ENCODE results near the gene MYOZ2. TPM values are rescaled to one million over a fixed set of nuclear protein-coding genes. Genes with fewer than 3 reads are reported as not detected.
A peak's percentile ranks its signal among the peaks of the same experiment; 100 is the strongest.

The MYOZ2 gene
- total and polyA plus RNA-seq, 2 of the 13 experiments (the other 11 are each of a cell fraction or from before 2014, with no cell fraction given): 0.03 TPM; not detected in 1

DNA sequence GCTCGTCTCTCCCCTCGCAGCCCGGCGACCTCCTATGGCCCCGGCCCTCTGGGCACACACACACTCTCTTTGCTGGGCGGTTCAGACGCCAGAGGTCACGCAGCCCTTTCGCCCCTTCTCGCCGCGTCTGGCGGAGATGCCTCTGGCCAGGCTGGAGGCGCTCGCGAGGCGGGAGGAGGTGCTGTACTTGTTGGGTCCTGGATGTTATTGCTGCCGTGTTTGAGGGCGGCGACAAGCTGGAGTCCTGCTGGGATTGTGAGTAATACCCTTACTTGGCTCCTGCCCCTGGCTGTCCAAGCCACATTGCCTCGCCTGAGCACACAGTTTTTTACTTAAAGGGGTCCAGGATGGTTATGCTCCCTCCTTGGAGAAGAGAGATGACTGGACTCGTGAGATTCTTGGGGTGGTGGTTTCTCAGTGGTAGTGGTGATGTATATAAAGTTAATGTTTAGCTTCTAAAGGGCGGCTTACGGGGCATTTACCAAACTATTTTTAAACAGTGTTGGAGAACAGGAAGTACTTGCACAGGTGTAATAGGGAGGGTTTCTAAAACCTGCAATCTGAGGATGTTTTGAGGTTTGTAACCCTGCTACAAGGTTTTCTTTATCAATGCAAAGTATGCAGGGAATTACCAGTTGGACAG lies 77.5 kb downstream of the MYOZ2 start (continued):
- TF ChIP-seq, protein P1, sequence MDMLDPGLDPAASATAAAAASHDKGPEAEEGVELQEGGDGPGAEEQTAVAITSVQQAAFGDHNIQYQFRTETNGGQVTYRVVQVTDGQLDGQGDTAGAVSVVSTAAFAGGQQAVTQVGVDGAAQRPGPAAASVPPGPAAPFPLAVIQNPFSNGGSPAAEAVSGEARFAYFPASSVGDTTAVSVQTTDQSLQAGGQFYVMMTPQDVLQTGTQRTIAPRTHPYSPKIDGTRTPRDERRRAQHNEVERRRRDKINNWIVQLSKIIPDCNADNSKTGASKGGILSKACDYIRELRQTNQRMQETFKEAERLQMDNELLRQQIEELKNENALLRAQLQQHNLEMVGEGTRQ (IDR thresholded peaks at IDR 0.05; ENCODE audit: low read depth, low read length): no peak
- TF ChIP-seq, protein P1 (CRISPR knock-in tag; IDR thresholded peaks at IDR 0.05; ENCODE audit: borderline replicate concordance): no peak
- no peak for TF ChIP-seq LCORL (IDR thresholded peaks at IDR 0.05)
- peak; percentile 77; the same call in 1 of the 2 replicates for TF ChIP-seq LCORL (CRISPR knock-in tag; IDR thresholded peaks at IDR 0.05)
- TF ChIP-seq NFKB2 (CRISPR knock-in tag; IDR thresholded peaks at IDR 0.05; ENCODE audit: borderline replicate concordance): 0 out of 2 replicates have a peak, but pooled peaks have one; percentile 80
- no peak for TF ChIP-seq MLLT10 (CRISPR knock-in tag; IDR thresholded peaks at IDR 0.05)
- TF ChIP-seq ZNF362 (CRISPR knock-in tag; IDR thresholded peaks at IDR 0.05; ENCODE audit: borderline replicate concordance): peak; percentile 24; the same call in 1 of the 2 replicates
- no peak for TF ChIP-seq ZNF720 (CRISPR knock-in tag; IDR thresholded peaks at IDR 0.05)
- no peak for TF ChIP-seq PCBP2 (optimal IDR thresholded peaks at IDR 0.05; ENCODE audit: low read depth, low read length, poor library complexity, severe bottlenecking)
- no peak; the same call in none of the 2 replicates for TF ChIP-seq FOXC1 (CRISPR knock-in tag; IDR thresholded peaks at IDR 0.05; ENCODE audit: borderline replicate concordance)
- TF ChIP-seq, protein P2, sequence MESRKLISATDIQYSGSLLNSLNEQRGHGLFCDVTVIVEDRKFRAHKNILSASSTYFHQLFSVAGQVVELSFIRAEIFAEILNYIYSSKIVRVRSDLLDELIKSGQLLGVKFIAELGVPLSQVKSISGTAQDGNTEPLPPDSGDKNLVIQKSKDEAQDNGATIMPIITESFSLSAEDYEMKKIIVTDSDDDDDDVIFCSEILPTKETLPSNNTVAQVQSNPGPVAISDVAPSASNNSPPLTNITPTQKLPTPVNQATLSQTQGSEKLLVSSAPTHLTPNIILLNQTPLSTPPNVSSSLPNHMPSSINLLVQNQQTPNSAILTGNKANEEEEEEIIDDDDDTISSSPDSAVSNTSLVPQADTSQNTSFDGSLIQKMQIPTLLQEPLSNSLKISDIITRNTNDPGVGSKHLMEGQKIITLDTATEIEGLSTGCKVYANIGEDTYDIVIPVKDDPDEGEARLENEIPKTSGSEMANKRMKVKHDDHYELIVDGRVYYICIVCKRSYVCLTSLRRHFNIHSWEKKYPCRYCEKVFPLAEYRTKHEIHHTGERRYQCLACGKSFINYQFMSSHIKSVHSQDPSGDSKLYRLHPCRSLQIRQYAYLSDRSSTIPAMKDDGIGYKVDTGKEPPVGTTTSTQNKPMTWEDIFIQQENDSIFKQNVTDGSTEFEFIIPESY (CRISPR knock-in tag; IDR thresholded peaks at IDR 0.05): no peak
- no peak for TF ChIP-seq SMC3 (IDR thresholded peaks at IDR 0.05; ENCODE audit: low read length)
- TF ChIP-seq TOE1 (CRISPR knock-in tag; IDR thresholded peaks at IDR 0.05): no peak
- TF ChIP-seq, protein P3, sequence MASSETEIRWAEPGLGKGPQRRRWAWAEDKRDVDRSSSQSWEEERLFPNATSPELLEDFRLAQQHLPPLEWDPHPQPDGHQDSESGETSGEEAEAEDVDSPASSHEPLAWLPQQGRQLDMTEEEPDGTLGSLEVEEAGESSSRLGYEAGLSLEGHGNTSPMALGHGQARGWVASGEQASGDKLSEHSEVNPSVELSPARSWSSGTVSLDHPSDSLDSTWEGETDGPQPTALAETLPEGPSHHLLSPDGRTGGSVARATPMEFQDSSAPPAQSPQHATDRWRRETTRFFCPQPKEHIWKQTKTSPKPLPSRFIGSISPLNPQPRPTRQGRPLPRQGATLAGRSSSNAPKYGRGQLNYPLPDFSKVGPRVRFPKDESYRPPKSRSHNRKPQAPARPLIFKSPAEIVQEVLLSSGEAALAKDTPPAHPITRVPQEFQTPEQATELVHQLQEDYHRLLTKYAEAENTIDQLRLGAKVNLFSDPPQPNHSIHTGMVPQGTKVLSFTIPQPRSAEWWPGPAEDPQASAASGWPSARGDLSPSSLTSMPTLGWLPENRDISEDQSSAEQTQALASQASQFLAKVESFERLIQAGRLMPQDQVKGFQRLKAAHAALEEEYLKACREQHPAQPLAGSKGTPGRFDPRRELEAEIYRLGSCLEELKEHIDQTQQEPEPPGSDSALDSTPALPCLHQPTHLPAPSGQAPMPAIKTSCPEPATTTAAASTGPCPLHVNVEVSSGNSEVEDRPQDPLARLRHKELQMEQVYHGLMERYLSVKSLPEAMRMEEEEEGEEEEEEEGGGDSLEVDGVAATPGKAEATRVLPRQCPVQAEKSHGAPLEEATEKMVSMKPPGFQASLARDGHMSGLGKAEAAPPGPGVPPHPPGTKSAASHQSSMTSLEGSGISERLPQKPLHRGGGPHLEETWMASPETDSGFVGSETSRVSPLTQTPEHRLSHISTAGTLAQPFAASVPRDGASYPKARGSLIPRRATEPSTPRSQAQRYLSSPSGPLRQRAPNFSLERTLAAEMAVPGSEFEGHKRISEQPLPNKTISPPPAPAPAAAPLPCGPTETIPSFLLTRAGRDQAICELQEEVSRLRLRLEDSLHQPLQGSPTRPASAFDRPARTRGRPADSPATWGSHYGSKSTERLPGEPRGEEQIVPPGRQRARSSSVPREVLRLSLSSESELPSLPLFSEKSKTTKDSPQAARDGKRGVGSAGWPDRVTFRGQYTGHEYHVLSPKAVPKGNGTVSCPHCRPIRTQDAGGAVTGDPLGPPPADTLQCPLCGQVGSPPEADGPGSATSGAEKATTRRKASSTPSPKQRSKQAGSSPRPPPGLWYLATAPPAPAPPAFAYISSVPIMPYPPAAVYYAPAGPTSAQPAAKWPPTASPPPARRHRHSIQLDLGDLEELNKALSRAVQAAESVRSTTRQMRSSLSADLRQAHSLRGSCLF (CRISPR knock-in tag; IDR thresholded peaks at IDR 0.05; ENCODE audit: borderline replicate concordance): no peak
- no peak for TF ChIP-seq NFE2L1 (CRISPR knock-in tag; IDR thresholded peaks at IDR 0.05; ENCODE audit: borderline replicate concordance)
- TF ChIP-seq NFATC3 (CRISPR knock-in tag; IDR thresholded peaks at IDR 0.05): 0 out of 2 replicates have a peak, but pooled peaks have one; percentile 53
- TF ChIP-seq ZNF607 (CRISPR knock-in tag; IDR thresholded peaks at IDR 0.05; ENCODE audit: borderline replicate concordance): no peak
- TF ChIP-seq, protein P4, sequence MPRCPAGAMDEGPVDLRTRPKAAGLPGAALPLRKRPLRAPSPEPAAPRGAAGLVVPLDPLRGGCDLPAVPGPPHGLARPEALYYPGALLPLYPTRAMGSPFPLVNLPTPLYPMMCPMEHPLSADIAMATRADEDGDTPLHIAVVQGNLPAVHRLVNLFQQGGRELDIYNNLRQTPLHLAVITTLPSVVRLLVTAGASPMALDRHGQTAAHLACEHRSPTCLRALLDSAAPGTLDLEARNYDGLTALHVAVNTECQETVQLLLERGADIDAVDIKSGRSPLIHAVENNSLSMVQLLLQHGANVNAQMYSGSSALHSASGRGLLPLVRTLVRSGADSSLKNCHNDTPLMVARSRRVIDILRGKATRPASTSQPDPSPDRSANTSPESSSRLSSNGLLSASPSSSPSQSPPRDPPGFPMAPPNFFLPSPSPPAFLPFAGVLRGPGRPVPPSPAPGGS (CRISPR knock-in tag; IDR thresholded peaks at IDR 0.05): peak; percentile 83; the same call in 1 of the 2 replicates

Data from HepG2 (cell line).